DMS79 treated with DMSO at 0.1 percent for 48 hours (cell line): ENCODE data around the gene SH2D2A.

Source experiments
- DNase-seq: peaks from one replicate; lab custom pipeline; 2025; lab: John Stamatoyannopoulos, UW

SH2D2A gene

DNA sequence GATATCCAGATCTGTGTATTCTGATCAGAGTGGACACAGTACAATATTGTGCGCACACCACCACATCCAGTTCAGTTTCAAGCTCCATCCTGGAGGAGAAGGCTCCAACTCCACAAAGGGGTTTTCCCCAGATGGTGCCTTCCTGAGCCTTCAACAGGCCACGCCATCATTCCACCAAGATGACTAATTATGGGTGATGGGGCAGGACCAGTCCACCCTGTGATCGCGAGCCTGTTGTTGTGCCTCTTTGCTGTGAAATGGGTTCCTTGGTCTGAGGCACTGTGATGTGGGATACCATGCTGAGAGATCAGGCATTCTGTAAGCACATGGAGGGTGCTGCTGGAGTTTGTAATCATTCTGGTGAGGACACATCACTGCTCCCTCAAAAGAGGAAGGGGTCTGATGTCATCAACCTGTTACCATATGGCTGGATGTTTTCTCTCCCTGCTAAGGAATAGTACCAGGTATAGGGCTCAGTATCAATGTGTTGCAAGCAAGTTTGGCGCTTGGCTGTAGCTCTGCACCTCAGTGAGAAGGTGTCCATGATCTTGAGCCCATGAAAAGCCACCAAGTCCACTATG, 6.7 kb upstream of the SH2D2A start:
- DNase-seq, result no peak

DNA sequence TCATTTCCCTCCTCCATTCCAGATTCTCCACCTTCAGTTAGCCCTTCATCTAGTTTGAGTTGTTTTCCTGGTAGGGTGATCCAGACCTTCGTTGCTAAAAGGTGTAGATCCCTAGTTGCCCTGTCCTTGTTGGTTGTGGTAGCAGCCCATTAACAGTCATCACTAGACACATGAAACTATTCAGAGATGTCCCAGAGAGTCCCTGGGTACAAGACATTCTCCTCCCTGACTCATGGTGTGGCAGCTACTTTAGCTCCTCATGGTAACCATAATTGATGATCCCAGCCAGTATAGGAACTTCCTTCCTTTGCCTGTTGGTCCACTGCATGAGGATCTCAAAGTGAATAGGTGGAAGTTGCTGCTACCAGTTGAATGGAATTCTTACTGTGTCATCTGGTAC, 6.0 kb upstream of the SH2D2A start:
- no peak for DNase-seq

DNA sequence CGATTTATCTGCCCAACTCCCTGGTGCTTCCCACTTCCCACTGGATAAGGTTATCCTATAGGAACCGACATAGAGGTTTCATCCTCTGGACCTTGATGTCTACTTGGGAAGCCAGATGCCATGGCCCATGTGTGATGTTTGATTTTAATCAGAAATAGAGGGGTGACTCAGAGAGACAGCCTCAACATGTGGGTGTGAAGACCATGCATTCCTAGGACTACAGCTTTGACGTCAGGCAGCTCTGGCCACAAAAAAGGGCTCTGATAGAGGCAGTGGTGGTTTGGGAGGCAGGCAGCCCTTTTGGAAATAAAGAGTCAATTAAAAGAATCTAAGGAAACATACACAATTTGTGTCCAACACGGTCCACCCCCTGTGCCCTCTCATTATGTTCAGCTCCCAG, 5.2 kb upstream of the SH2D2A start:
- no peak for DNase-seq

DNA sequence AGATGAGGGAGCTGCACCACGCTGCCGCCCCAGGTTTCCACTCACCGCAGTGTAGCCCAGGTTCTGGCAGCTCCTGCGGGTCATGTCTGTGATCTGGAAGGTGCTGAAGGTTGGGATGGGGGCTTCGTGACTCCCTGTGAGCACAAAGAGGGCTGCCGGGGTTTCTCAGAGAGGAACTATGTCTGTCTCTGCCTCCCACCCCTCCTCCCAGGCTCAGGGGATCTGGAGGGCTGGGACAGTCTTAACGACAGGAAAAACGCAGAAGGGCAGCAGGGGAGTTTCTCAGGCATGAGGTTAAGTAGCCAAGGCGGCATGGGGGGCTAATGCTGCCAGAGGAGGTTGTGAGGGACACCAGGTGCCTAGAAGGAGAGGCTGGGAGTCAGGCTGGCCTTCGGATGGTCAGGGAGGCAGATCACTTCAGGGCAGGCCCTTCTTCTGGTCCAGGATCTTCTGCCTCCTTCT, 656 bp downstream of the SH2D2A start:
- no peak for DNase-seq

DNA sequence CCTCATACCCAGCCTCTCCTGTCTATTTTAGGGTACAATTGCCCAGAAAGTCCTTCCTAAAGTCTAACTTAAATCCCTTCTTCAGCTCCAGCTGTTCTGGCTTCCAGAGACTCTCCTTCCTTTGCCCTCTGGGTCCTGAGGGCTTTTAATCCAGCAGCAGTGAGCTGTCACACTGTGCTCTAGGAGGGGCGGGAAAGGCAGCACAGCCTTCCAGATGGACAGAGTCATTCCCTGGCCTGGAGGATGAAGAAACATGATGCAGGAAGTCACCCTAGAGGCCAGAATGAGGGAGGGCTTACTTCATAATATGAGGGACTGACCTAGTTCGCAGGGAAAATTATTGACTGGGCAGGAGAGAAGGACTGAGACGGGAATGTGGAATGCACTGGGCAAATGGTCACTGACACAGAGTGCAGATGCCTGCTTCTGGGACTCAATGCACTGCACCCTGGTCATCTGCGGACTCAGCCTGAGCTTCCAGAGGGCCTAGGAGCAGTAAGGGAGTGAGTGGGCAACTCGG, 1.3 kb downstream of the SH2D2A start:
- no peak for DNase-seq

DNA sequence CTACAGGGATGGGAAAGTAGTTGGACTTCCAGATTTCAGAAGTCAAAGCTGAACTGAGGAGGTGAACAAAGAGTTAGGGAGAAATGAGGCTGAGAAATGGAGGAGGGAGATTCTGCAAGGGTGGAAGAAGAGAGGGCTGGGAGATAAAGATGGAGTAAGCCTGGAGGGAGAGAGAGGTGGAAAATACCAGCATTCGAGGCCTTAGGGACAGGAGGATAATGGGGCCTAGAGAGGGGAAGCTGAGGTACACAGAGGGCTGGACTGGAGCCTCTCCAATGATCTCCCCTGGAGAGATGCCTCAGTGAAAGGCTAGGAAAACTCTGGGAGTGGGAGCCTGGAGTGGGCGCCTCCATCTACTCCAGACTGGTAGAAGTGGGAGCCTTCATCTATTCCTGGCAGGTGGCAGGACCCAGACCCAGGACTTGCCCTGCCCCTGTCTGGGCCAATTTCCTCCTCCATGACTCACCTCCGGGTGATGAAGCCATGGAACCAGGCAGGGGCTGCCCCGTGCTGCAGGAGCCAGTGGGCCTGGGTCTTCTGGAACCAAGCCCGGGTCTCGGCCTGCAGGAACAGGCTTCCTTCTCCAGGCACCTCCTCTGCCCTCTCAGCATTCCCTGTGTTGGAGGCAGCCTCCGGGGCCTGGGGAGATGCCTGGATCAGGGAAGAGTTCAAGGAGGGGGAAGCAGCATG, 1.9 kb downstream of the SH2D2A start:
- DNase-seq, result no peak

DNA sequence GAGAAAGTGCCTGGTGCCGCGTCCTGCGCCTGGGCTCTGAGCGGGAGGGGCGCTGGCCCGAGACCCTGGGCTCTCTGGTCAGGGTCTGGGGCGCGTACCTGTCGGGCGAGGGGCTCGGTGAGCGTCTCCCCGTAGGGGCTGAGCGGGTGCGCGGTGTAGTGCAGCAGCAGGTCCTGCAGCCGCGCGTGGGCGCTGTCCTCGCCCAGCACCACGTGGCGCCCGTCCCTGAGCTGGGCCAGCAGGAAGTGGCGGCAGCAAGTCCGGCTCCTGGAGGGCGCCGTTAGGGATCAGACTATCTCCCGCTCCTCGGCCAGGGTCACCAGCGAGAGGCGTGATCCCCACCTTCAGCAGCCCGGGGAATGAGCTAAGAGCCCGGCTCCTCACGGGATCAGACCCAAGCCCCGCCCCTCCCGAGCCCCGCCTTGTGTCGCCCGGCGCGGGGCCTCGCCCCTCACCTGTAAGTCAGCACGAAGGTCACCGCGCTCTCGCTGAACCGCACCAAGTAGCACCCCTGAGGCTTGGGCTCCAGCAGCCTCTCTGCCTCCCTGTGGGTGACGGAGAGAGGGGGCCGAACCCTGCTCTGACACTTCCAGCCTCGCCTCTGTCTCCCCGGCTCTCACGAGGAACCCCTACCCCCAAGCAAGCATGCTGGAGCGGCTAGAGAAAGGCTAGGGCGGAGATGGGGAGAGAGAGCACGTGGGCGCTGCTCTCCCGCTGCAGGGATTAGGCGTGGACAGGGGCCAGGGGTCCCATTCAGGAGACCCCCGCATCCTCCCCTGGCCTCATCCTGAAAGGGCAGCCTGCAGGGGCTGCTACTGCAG, 2.7 kb downstream of the SH2D2A start:
- peak; percentile 60 for DNase-seq

DNA sequence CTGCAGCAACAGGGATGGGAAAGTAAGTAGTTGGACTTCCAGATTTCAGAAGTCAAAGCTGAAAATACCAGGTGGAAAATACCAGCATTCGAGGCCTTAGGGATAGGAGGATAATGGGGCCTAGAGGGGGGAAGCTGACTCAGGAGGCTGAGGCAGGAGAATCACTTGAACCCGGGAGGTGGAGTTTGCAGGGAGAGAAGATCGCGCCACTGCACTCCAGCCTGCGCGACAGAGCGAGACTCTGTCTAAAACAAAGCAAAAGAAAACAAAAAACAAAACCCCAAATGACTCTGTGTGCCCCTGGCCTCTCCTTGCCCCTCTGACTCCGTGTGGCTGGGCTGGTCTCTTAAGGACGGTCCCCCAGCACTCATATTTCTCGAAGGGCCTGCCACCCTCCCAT, 3.4 kb downstream of the SH2D2A start:
- DNase-seq, result no peak

DNA sequence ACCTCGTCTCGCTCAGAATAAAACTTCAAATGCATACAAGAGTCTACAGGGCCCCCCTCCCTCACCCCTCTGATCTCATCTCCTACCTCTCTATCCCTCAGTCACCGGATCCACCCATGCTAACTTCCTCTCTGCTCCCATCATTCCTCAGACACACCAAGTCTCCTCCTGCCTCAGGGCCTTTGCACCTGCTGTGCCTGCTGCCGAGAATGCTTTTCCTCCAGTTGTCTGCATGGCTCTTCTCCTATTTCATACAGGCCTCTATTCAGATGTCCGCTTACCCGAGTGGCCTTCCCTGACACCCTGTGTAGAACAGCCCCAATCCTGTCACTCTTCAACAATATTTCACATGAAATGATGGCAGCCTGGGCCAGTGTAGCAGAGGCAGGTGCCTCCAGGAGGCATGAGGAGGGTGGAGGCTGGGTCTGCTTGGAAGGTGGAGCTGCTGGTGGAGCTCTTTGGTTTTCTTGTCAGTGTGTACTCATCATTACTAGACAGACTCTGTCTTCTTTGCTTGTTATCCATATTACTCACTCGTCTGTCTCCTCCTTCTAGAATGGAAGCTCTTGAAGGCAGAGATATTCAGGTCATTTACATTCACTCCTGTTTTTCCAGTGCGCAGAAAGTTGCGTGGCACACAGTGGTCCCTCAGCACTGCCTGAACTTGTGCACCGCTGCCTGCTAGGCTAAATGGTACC, 4.2 kb downstream of the SH2D2A start:
- no peak for DNase-seq

DNA sequence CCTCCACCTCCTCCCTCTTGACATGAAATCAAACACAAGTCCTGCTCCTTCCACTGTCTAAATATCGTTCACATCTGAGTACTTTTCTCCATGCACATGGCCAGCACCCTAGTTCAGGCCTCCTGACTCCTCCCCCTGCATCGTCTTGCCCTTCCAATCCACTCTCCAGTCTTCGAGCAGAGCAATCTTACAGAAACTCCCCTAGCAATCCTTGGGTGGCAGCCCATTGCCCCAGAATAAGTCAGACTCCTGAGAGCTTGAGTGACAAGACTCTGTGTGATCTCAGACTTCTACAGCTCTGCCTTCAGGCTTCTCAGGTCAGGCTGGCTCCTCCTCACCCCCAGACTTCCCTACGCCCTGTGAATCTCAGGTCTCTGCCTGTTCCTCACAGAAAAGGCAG, 5.5 kb downstream of the SH2D2A start:
- DNase-seq, result peak; percentile 13

DNA sequence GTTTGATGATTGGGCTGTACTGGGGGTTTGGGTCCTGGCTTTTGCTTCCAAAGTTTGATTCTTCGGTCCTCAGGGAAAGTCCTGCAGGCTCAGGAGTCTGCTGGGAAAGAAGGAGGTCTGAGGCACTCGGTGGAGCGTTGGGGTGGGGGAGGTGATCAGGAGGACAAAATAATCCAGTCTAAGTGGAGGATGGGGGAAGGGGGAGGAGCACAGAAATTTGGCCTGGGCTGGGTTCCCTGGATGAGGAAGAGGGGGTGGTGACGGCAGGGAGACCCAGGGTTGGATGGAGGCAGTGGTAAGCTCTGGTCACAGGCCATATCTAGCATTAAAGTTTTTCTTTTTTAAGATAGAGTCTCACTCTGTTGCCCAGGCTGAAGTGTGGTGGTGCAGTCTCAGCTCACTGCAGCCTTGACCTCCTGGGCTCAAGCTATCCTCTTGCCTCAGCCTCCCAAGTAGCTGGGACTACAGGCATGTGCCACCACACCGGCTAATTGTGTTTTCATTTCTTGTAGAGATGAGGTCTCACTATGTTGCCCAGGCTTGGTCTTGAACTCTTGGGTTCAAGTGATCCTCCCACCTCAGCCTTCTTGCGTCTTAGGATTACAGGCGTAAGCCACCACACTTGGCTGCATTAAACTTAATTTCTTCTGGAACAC, 6.8 kb downstream of the SH2D2A start:
- DNase-seq, result no peak

DNA sequence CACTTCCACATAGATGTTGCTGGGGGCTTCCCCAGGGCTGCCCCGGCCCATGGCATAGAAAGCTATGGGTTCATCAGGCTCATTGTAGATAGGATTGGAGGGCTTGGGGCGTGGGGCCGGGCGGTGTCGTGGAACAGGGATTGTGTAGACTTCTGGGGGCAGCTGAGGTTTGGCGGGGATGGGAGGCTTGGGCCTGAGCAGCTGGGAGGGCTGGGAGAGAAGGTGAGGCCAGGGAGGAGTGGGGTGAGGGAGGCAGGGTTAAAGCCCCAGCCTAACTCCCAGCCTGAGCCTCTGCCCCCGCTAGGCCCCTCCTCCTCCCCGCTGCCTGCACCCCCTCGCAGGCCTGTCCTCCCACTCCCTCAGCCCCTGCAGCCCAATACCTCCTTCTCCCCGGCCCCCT, 7.4 kb downstream of the SH2D2A start:
- DNase-seq, result no peak

DNA sequence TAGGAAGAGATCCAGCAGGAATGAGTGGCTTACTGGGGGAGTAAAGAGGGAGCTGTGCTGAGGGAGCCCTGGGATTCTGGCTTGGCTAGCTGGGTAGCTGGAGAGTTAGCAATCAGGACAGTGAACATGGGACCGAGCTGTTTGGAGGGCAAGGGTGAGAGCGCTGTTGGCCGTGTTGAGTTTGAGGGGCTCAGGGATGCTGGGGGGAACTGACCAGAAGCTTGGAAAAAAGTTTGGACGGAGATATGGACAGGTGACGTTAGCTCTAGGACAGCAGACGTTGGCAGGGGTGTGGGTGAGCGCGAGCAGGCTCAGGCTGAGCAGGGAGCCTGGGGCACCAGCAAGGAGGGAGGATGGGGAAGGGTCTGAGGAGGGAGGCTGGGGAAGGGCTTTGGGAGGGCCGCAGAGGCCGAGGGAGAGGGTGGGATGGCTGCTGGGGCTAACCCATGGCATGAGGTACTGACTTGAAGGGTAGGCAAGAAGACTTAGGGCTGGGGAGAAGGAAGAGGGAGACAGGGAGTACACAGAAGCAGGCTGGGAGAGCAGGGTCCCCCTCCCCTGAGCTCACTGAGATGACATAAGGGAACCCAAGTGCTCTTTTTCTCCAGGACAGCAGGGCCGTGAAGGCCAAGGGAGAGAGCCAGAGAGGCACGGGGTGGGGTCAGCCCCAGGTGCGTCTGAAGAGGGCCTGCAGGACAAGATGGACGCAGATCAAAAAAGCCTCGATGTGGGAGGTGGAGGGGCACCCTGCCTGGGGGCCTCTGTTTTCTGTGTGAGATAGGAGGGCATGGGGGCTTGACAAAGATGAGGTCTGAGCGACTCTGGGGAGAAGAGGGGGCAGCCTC, 8.2 kb downstream of the SH2D2A start:
- DNase-seq, result no peak

DNA sequence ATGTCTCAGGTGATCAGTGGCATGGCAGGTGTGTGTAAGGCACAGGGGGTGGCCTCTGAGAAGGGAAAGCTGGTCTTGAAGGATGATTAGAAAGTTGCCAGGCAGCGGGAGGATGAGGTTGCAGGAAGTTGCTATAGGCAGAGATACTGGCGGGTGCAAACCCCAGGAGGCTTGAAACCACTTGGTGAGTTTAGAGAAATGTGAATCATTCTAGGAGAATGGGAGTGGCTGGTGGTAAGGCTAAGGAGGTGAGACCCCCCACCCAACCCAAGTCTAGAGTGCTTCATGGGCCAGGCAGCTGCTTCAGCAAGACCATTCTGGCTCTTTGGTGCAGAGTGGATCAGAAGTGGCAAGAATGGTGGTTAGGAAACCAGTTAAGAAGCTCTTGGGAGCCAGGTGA, 9.0 kb downstream of the SH2D2A start:
- DNase-seq, result peak; percentile 36

DNA sequence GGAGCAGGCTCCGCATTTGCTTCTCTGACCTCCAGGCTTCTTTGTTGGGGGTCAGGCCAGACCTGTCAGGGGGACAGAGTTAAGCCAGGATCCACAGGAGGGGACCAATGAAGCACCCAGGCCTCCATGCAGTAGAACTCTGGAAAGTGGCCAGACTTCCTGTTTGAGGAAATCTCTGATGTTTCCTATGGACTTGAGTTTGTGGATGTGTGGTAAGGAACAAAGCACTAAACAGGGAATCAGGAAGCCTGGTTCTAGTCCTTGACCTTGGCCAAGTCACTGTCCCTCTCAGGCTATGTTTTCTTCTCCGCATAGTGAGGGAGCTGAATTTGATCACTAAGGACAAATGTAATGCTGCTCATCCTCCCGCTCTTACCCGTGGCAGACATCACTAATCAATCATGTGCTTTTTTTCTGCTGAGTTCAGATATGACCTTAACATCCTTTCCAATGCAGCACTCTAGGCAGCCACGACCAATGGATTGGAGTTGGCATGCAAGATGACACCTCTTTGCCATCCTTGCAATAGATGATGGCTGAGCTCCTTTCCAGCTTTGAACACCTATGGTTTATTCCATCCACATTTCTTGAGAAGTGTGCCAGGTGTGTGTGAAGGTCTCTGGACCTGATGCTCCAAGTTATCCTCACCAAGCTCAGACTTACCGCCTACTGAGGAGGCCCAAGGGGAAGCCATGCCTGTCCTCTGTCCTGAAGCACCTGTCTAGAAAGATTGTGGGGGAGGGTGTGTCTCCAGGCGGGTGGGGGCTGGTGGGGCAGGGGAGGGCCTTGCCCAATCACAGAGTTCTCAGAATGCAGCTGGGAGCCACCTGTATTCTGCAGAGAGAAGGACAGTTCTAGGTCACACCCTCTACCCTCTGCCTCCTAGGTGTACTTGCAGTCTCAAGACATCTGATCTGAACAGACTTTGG, 9.9 kb downstream of the SH2D2A start:
- DNase-seq, result peak; percentile 61

DNA sequence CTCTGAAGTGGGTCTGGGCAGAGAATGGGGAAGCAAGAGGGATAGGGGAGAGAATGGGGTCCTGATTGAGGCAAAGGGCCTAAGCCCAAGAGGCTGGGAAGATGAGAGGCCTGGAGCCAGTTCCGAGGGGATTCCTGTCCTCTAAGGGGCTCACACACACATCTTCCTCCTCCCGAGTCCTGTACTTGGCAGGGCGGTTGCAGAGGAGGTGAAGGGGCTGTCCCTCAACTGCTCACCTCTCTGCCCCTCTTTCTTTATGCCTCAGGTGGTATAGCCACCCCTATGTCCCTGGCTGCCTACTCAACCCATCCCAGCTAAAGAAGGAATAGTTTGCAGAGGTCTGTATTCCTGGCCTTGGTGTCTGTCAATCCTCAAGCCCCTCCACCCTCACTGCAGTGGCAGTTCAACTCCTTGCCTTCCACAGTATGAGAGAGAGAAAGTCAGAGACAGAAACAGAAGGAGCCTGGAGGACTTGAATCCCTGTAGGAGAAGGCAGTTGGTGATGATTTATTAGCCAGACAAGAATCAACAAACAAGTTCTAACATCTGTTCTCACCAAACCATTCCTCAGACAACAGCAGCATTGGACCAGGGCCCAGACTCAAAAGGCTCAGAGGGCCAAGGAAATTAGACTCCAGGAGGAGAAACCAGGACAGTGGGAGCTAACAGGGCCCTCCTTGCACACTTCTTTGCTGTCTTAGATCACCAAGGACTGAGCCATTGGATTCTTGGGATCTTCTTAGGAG, 10.7 kb downstream of the SH2D2A start:
- peak; percentile 93 for DNase-seq

DNA sequence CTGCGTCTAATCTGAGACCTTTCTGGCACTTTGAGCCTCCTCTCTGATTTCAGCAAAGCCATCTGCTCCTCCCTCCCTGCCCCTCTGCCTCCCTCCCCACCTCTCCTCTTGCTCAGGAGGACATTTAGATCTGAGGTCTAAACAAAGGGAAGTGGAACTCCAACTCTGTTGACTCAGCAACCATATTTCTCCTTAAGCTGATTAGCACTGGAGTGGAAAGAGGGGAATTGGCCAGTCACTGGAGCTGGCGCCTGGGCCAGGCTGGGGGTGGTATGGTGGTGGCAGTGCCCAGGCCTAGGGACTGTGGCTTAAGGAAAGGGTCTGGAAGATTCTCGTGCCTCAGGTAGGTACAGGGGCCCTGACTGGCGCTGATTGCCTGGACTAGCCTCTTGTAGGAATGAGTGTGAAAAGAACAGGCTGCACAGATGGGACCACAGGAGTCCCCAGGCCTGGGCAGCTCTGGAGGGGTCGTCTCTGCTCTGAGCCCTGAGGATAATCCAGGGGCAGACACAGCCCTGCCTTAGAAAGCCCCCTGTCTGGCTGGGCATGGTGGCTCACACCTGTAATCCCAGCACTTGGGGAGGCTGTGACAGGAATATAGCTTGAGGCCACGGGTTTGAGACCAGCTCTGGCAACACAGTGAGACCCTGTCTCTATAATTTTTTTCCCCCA, 11.9 kb downstream of the SH2D2A start:
- DNase-seq, result peak; percentile 94

DNA sequence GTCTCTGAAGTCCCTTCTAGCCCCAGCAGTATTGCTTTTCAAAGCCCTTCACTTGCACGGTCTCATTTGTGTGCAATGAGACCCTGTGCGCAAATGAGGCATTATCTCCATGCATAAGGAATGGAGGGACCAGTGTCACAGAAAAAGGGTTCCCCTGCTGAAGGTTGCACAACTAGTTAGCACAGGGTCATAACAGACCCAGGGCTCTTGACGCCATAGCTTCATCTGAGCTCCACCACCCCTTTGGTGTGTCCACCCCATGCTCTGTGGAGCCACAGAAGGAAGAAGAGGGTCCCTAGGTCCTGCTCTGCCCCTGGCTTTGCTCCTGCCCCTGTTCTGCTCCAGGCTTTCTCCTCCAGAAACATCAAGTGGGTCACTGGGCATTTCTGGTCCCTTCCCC, 12.6 kb downstream of the SH2D2A start:
- DNase-seq, result peak; percentile 31
